ENCODE data around the gene ECSCR.
A peak's percentile ranks its signal among the peaks of the same experiment; 100 is the strongest.
"Not testable (repeated sequence)": the region's sequence is repeated elsewhere in the genome, so short reads cannot be mapped to it uniquely, and the experiment has no call there.

Gene ECSCR

GRCh38 chr5:139414581-139415130 lies 47.9 kb downstream of the ECSCR start:
- H3K4me3 ChIP-seq (ENCODE audit: low read depth, low read length), result no peak overlapping the region

DNA sequence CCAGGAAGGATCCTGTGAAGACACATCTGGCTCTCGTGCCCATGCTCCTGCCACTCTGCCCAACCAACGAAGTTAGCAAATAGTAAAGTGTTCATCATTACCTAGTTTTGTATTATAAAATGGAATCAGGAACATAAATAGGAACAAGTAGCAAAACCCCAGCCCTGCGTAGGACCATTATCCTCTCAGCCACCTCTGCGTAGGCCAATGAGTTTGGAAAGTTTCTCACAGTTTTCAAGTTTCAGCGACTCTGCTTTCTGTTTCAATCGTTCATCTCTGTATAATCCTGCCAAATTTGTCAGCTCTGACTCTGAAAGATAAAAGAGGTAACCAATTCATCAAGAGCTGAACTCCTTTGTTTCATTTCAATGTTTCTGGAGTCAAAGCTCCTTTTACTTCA lies 48.6 kb downstream of the ECSCR start:
- no peak overlapping the region for H3K4me3 ChIP-seq (ENCODE audit: low read depth, low read length)

GRCh38 chr5:139413153-139413552 lies 49.4 kb downstream of the ECSCR start:
- no peak overlapping the region for H3K4me3 ChIP-seq (ENCODE audit: low read depth, low read length)

GRCh38 chr5:139410993-139411828 lies 51.3 kb downstream of the ECSCR start:
- no peak overlapping the region for H3K4me3 ChIP-seq (ENCODE audit: low read depth, low read length)

- H3K4me3 ChIP-seq (ENCODE audit: low read depth, low read length), result no peak overlapping the region
Observed at GRCh38 chr5:139410121-139410992, 52.2 kb downstream of the ECSCR start.

GRCh38 chr5:139409116-139409515 lies 53.4 kb downstream of the ECSCR start:
- H3K4me3 ChIP-seq (ENCODE audit: low read depth, low read length), result not testable (repeated sequence)

DNA sequence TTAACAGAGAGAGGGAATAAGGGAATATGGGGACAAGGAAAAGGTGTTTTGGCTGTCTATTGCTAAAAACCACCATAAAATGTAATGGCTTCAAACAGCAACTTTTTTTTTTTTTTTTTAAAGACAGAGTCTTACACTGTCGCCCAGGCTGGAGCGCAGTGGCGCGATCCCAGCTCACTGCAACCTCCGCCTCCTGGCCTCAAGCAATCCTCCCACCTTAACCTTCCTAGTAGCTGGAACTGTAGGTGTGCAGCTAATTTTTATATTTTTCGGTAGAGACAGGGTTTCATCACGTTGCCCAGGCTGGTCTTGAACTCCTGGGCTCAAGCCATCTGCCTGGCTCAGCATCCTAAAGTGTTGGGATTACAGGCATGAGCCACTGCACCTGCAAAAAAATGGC lies 54.4 kb downstream of the ECSCR start:
- H3K4me3 ChIP-seq (ENCODE audit: low read depth, low read length), result no peak overlapping the region

DNA sequence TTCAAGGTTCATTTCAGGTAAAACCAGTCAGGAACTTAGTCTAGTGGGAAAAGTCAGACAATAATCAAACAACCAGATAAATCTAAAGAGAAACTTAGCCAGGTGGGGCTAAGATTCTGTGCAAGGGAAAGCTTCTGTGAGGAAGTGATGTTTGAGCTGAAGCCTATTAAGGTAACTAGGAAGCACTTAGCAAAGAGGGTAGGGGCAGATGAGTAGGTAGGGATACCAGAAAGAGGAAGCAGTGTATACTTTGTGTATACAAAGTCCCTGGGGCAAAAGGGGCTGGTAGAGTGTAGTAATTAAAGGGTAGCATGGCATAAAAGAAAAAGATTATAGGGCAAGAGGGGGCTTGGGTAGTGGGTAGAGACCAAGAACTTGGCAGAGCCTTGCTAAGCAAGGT lies 55.0 kb downstream of the ECSCR start:
- H3K4me3 ChIP-seq (ENCODE audit: low read depth, low read length), result no peak overlapping the region

- H3K4me3 ChIP-seq (ENCODE audit: low read depth, low read length), result no peak overlapping the region
Observed at GRCh38 chr5:139406963-139407362, 55.6 kb downstream of the ECSCR start.

DNA sequence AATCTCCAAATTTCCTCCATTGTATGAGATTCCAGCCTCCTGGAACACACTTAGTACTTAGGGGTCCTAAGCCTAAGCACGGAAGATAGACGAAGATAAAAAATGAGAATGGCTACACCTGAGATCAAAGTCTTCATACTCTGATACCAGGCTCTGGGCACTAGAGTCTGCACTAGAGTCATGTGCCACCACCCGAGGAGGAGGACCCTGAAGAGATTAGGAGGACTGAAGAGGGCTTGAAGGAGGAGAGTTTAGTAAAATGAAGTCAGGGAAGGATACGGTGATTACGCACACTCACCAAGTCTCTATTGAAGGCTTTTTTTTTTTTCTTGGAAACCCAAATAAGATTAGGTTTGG lies 58.1 kb downstream of the ECSCR start:
- H3K4me3 ChIP-seq (ENCODE audit: low read depth, low read length), result peak overlapping the region; percentile 73

- peak within 1 kb of the TSS; percentile 73 for H3K4me3 ChIP-seq (ENCODE audit: low read depth, low read length)
Observed at GRCh38 chr5:139403787-139404483, 58.6 kb downstream of the ECSCR start, which contains the start of gene SPATA24. Gene SPATA24 (minus strand): TSS chr5:139404089. CDS start chr5:139404060, 29 bp downstream.

DNA sequence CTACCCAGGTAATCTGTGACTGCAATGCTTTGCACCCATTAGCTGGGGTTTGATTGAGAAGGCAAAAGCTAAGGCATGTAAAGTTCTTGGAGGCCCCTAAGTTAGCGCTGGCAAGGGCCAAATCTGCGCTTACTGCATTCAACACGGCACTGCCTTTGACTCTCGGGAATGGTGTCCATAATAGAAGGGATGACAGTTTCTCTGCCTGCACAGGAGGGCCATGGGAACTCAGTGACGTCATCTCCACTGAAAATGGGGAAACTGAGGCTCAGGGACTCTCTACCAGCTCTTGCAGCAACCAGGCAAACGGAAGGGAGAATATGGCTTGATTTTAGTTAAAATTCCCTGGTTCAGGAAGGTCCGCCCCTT lies 59.1 kb downstream of the ECSCR start:
- H3K4me3 ChIP-seq (ENCODE audit: low read depth, low read length), result peak overlapping the region; percentile 73

GRCh38 chr5:139402561-139403158 lies 59.9 kb downstream of the ECSCR start:
- H3K4me3 ChIP-seq (ENCODE audit: low read depth, low read length), result no peak overlapping the region

GRCh38 chr5:139401546-139401945 lies 61.0 kb downstream of the ECSCR start:
- no peak overlapping the region for H3K4me3 ChIP-seq (ENCODE audit: low read depth, low read length)

DNA sequence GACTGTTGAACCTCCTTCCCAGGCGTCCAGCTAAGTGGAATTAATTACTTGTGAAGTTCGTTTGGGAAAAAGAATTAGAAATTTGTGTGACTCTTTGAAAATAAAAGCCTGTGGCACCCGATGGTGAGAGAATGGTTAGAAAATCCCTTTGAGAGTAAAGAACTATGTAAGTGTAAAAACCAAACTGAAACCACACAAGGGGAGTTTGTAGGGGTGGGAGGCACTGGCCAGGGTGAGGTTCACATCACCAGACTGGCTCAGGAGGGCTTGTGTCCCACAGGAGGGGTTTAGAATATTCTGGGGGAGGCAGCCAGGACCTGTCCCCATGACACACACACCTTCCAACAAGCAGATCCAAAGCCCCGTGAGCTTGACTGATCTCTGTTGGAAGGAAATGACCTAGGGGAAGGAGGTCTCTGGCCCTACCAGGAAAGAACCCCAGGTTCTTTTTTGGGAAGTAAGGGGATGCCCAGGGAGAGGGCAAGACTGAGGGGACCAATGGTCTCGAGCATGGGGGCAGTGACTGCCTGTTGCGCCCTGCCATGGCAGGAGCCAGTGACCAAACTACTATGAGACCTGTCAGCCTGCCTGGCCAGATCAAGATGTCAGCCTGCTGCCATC lies 62.9 kb downstream of the ECSCR start:
- H3K4me3 ChIP-seq (ENCODE audit: low read depth, low read length), result no peak overlapping the region

Data from iPS-11a (cell line).